ENCODE data around the gene RTN3. TPM values are rescaled to one million over a fixed set of nuclear protein-coding genes. Genes with fewer than 3 reads are reported as not detected.

RTN3 gene
- total RNA-seq, 4 donors from 2014 or later = 161 to 221 (median 193) TPM

DNA sequence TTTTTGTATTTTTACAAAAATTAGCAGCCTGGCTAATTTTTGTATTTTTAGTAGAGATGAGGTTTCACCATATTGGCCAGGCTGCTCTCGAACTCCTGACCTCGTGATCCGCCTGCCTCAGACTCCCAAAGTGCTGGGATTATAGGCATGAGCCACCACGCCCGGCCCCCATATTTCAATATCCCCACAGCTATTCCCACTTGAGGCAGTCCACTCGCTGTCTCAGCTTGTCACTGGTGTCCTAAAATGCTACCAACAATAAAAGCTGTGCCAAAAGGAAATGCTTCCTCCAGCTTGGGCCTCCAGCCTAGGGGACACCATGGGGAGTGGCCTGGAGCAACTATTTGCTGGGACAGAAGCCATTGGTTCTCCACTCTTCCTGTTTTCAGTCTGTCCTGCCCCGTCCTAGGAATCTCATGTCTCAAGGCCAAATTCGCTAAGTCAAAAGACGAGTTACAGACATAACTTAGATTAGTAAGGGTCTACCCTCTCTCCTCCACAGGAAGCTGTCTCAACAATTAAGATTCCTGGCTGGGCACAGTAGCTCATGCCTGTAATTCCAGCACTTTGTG lies 124.6 kb downstream of the RTN3 start:
- TF ChIP-seq EP300 (IDR thresholded peaks at IDR 0.05) = no peak
- TF ChIP-seq, protein P1, sequence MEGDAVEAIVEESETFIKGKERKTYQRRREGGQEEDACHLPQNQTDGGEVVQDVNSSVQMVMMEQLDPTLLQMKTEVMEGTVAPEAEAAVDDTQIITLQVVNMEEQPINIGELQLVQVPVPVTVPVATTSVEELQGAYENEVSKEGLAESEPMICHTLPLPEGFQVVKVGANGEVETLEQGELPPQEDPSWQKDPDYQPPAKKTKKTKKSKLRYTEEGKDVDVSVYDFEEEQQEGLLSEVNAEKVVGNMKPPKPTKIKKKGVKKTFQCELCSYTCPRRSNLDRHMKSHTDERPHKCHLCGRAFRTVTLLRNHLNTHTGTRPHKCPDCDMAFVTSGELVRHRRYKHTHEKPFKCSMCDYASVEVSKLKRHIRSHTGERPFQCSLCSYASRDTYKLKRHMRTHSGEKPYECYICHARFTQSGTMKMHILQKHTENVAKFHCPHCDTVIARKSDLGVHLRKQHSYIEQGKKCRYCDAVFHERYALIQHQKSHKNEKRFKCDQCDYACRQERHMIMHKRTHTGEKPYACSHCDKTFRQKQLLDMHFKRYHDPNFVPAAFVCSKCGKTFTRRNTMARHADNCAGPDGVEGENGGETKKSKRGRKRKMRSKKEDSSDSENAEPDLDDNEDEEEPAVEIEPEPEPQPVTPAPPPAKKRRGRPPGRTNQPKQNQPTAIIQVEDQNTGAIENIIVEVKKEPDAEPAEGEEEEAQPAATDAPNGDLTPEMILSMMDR (IDR thresholded peaks at IDR 0.05) = no peak
- TF ChIP-seq POLR2A (IDR thresholded peaks at IDR 0.05) = no peak
- WGBS = 71% methylated on average over 9 of the region's 9 CpGs

More for the DNA sequence above, 124.6 kb downstream of the RTN3 start:
- DNase-seq (ENCODE audit: low spot score in 2 of 2) = no peak
- Histone ChIP-seq H3K4me3 (no peak overlapping the region), H3K4me1 (peaks cover 25% of the 10 kb centered on the region), H3K27me3 (no peaks in the 10 kb centered on the region), H3K36me3 (no peaks in the 10 kb centered on the region), H3K27ac (no peak overlapping the region), H3K9me3 (no peaks in the 10 kb centered on the region)

Other genes starting within 250 kb of the RTN3 start
- 1 to 10 TPM in 3 of 4 donors, under 1 TPM in 1; 0.38 to 9.9 (median 2.4) TPM for gene PLAAT5, start 190.3 kb upstream of the RTN3 start, total RNA-seq
- 1 to 10 TPM in 2 of 4 donors, under 1 TPM in 1, not detected in 1; 0.76 to 6.3 (median 2.3) TPM for gene LGALS12, start 175.4 kb upstream of the RTN3 start, total RNA-seq
- 10 to 100 TPM in 1 of 4 donors, 1 to 10 TPM in 2, not detected in 1; 3.3 to 14.1 (median 4.6) TPM for gene PLAAT4, start 144.7 kb upstream of the RTN3 start, total RNA-seq
- not detected for gene PLAAT2, start 118.1 kb upstream of the RTN3 start, total RNA-seq
- gene PLAAT3, start 67.1 kb upstream of the RTN3 start, total RNA-seq = 10 to 100 TPM in 3 of 4 donors, 1 to 10 TPM in 1; 7.1 to 14.2 (median 10.2) TPM
- 10 to 100 TPM; 72.2 to 89.0 (median 80.9) TPM for gene ATL3, start 10.1 kb upstream of the RTN3 start, total RNA-seq
- 1 to 10 TPM; 3.3 to 5.0 (median 4.8) TPM for gene ZFTA, start 87.3 kb downstream of the RTN3 start, total RNA-seq
- gene SPINDOC, start 132.0 kb downstream of the RTN3 start, total RNA-seq = 1 to 10 TPM; 3.9 to 9.4 (median 6.3) TPM
- gene MARK2, start 157.6 kb downstream of the RTN3 start, total RNA-seq = 10 to 100 TPM; 66.3 to 78.7 (median 71.8) TPM
- gene RCOR2, start 235.7 kb downstream of the RTN3 start, total RNA-seq = under 1 TPM in 2 of 4 donors, not detected in 2; 0.21 to 0.34 TPM